CD1c-positive myeloid dendritic cell (primary cell): Measurements from ENCODE around the gene SLC9B2.

Experiments used
- DNase-seq: peaks from one replicate; pipeline ENCODE4 v3.0.0-alpha.2; 2016; ENCODE audit errors: extremely low spot score

Gene SLC9B2, protein sequence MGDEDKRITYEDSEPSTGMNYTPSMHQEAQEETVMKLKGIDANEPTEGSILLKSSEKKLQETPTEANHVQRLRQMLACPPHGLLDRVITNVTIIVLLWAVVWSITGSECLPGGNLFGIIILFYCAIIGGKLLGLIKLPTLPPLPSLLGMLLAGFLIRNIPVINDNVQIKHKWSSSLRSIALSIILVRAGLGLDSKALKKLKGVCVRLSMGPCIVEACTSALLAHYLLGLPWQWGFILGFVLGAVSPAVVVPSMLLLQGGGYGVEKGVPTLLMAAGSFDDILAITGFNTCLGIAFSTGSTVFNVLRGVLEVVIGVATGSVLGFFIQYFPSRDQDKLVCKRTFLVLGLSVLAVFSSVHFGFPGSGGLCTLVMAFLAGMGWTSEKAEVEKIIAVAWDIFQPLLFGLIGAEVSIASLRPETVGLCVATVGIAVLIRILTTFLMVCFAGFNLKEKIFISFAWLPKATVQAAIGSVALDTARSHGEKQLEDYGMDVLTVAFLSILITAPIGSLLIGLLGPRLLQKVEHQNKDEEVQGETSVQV

GRCh38 chr4:103076747-103077347, at the start of gene SLC9B2:
SLC9B2 (minus strand) TSS chr4:103076761; CDS start chr4:103067550, 9,211 bp downstream.
- DNase-seq = no peak

DNA sequence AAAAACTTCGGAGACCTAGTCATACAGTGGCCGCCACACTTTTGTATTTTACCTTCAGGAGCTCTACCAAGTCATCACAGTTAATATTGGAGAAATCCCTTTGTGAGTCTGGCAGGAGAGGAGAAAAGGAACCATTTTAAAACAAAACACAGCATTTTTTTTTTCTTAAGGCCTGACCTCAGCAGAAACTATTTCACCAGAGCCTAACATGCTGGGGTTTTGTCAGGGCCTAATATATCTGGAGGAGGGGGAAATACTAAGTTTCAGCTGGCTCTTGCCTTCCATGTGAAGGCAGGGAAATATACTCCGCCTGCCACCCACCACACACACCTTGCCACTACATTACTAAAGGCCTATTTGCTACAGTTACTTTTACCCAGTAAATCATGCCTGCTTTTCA, 49.6 kb upstream of the SLC9B2 start:
- DNase-seq = no peak

- DNase-seq = no peak
These were observed 46.6 kb upstream of the SLC9B2 start for GRCh38 chr4:103123114-103123513.

DNA sequence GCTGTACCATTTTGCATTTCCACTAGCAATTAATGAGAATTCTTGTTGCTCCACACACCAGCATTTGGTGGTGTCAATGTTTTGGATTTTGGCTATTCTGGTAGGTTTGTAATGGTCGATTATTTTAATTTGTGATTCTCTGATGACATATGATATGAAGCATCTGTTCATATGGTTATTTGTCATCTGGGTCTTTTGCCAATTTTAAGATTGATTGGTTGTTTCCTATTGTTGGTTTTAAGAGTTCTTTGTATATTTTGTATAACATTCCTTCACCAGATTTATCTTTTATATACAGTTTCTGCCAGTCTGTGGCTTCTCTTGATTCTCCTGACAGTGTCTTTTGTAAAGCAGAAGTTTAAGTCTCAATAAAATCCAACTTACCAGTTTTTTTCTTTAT, 41.6 kb upstream of the SLC9B2 start:
- no peak for DNase-seq

- DNase-seq = no peak
These were observed 35.0 kb upstream of the SLC9B2 start for GRCh38 chr4:103111598-103111997.

DNA sequence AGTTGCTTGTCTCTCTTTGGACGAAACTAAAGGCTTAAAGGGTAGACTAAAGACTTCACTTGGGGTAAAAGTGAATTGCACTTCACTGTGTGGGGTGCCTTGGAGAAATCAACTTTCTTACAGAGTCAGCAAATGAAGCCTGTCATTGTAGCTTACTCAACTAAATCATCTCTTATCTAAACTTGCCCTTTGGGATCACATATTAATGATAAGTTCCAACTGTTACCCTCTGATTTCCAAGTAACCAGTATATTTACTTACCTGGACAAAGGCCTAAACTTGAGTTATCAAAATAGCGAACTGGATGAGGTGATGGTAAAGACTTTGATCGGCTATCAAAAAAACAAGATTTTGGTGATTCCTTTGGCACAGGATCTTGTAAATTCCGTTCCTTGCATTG, 32.0 kb upstream of the SLC9B2 start:
- DNase-seq = no peak

DNA sequence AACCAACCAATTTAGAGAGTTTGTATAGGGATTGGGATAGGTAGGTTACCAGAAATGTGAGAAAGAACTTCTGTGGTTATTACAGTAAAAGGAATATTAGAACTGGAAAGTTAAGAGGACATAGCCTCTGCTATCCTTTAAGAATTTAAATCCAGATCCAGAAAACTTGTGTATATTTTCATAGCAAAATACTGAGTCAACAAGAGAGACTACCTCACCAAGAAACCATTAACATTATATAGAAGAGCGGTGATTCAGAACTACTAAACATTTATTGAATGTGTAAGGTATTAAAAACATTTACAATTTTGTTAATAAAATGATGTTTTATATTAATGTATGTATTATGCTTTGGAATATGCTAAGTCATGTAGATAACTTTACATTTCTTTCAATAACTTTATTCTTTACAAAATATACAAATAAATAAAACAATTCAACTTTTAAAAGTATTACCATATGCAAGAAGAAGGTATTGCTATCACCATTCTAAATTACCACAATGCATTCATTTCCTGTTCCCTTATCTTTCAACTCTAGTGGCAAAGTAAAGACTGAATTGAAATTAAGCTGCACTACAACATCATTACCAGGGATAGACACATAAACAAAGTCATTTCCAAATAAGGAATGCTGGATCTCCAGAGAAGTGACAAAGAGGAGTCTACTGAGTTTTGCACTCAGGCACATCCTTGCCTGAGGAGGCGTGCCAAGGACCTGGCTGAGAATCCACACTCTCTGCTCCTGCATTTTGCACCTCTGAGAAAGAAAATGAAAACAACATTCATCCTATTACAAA, 29.2 kb upstream of the SLC9B2 start:
- DNase-seq = no peak

DNA sequence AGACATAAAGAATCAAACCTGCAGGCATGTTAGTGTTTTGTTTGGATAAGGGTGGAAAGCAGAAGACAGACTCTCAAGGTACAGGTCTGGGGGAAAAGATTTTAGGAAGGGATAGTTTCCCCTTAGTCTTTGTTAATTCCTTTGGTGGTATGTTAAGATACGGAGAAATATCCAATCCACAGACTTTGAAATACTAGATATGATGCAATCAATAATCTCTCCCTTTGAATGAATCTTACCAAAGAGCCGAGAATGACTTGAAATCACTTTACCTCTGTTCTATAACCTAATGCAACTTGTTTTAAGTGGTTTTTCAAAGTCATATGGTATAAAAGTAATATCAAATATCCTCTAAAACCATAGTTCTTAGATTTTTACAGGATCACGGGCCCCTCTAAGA, 28.3 kb upstream of the SLC9B2 start:
- DNase-seq = no peak

DNA sequence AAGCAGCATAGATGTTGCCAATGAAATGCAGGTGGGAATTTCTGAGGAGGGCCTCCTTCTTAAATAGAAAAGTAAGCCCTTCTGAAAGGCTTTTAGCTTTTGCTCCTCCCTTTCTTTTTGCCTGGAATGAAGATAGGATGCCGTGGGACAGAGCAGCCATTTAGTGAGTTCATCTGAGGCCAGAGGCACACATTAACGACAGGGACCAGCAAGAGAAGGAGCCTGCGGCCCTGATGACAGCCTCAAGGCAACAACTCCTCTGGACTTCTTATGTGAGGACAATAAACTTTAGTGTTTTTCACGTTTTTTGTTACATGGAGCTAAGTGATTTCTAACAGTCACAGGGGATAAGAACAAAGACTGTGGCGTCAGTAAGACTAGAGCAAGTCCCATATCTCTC, 24.1 kb upstream of the SLC9B2 start:
- DNase-seq = no peak

GRCh38 chr4:103099691-103100392, 23.3 kb upstream of the SLC9B2 start, which contains the start of gene BDH2:
BDH2 (minus strand) TSS chr4:103099834; CDS start chr4:103096254, 3,580 bp downstream.
- peak; percentile 93 for DNase-seq

DNA sequence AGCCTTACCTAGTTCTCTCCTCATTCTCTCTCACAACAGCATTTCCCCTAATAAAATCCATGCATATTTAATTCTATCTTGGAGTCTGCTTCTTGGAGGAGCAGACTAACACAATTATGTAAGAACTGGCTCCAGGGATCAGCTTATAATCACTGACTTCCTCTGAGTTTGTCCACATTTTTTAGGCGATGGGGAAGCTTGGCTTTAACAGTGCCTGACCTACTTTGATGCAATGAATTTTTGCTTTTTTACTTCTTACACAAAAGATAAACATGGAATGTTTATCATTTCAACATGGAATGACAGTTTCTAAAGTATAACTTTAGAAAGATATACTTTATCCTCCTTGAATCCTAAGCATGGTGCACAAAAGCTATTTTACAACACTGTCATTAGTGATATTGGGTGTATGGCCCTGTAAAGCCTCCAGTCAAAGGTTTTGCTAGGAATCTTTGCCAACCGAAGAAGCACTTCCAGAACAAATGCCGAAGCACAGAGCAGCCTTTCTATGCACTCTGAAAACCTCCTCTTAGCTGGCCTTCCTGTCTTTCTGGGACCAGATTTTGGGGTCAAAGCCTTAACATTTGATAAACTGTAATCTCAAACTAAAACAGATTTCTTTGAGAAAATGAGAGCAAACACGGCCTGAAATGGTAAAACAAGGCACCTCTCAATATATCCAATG, 22.3 kb upstream of the SLC9B2 start:
- DNase-seq = no peak

GRCh38 chr4:103098341-103098740, 21.8 kb upstream of the SLC9B2 start:
- no peak for DNase-seq

DNA sequence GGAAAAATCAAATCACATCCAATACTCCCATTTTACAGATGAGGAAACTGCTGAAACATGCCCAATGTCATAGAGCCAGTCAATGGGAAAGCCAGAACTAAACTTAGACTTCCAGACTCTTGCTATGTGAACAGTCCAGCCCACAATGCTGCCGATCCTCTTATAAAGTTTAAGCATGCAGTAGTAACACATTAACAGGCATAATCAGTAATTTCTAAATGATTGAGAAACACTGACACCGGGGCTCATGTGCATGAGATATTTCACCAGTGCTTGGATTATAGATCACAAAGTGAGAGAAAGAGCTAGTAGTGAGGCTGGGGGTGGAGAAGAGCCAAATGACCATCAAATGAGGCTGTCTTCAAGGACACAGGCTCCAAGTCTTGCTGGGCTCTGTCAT, 20.6 kb upstream of the SLC9B2 start:
- no peak for DNase-seq

- DNase-seq = no peak
These were observed 18.5 kb upstream of the SLC9B2 start for GRCh38 chr4:103095080-103095479.

- no peak for DNase-seq
These were observed 15.7 kb upstream of the SLC9B2 start for GRCh38 chr4:103092245-103092644.

DNA sequence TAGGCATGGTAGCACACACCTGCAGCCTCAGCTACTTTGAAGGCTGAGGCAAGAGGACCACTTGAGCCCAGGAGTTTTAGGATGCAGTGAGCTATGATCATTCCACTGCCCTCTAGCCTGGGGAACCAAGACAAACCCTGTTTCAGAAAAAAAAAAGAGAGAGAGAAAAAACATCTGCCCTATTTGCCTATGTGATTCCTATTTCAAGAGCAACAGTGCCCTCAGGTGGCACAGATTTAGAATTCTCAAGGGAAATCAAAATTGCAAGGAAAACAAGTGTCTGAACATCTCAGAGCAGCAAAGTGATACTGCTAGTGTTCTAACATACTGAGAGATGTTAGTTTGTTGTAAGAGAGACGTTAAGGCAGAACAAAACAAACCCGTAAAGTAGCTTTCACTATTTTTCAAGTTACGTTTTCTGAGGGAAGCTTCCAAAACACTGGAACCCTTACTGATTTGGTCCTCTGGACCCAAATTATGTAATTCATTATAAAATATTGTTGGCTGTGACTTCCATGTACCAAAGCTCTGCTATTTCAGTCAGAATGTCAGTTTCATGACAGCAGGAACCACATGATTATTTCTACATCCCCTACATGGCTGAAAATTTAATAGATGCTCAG, 15.2 kb upstream of the SLC9B2 start:
- peak; percentile 57 for DNase-seq

- no peak for DNase-seq
These were observed 12.9 kb upstream of the SLC9B2 start for GRCh38 chr4:103089481-103089880.

DNA sequence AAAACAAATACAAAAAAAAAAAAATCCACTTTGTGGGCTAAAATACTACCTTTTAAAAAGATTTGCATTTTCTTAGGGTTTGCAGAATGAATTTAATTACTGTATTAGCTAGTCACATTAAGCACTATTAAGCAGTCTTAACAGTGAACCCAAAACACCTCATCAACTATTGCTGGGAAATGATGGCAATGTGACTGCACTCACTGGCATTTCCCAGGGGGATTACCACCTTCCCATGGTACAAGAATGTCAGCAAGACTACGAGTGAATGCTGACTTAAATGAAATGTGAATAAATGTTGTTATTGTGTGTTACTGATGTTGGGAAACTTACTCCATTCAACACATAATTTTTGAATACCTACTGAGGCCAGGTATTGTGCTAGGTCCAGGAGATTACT, 10.0 kb upstream of the SLC9B2 start:
- no peak for DNase-seq

GRCh38 chr4:103085555-103086196, 9.1 kb upstream of the SLC9B2 start:
- no peak for DNase-seq

- DNase-seq = no peak
These were observed 3.1 kb upstream of the SLC9B2 start for GRCh38 chr4:103079621-103080020.
